WTC11 (cell line): ENCODE results near the gene IBSP. TPM values are rescaled to one million over a fixed set of nuclear protein-coding genes. Genes with fewer than 3 reads are reported as not detected.

Source experiments
- ATAC-seq: fragments of 200-7000 bp; cut with Tn5 transposase; 2 replicates; pipeline ENCODE4 v1.10.0; 2021; ENCODE audit warnings: mild to moderate bottlenecking, moderate library complexity
- CTCF ChIA-PET: fragments of 300-600 bp; sonication (Branson Sonifier 250); formaldehyde crosslinking; loops from one replicate; lab custom pipeline; 2021; ENCODE audit warnings: antibody characterized with exemption; lab: Charles Lee
- POLR2A ChIA-PET: fragments of 350-600 bp; sonication (Branson Sonifier 250); formaldehyde crosslinking; loops from one replicate; lab custom pipeline; 2021; ENCODE audit warnings: antibody characterized with exemption; lab: Charles Lee
- DNase-seq: peaks from one replicate; pipeline ENCODE4 v3.0.0; 2021; ENCODE audit warnings: low spot score
- H3K27ac Mint-ChIP-seq: 2 replicates; pipeline ENCODE4 v1.8.0; 2021; ENCODE audit warnings: mixed read lengths
- H3K27me3 Mint-ChIP-seq: 2 replicates; pipeline ENCODE4 v1.8.0; 2021; ENCODE audit warnings: low read depth, mild to moderate bottlenecking, moderate library complexity, mixed read lengths
- H3K36me3 Mint-ChIP-seq: 2 replicates; pipeline ENCODE4 v1.8.0; 2021; ENCODE audit warnings: mixed read lengths
- H3K4me1 Mint-ChIP-seq: 2 replicates; pipeline ENCODE4 v1.8.0; 2022; ENCODE audit warnings: mixed read lengths
- H3K4me3 Mint-ChIP-seq: 2 replicates; pipeline ENCODE4 v1.8.0; 2021; ENCODE audit warnings: mild to moderate bottlenecking, moderate library complexity, mixed read lengths
- H3K9me3 Mint-ChIP-seq: 2 replicates; pipeline ENCODE4 v1.8.0; 2021; ENCODE audit warnings: mixed read lengths
- AR ChIP-seq: fragments of 250-450 bp; sonication (Bioruptor Pico); IDR thresholded peaks from 2 replicates; pipeline ENCODE4 v1.9.0; 2021; ENCODE audit warnings: mild to moderate bottlenecking
- ATF3 ChIP-seq: sonication (generic); formaldehyde crosslinking; conservative IDR thresholded peaks from 2 replicates; pipeline ENCODE4 v1.8.1; 2022; ENCODE audit warnings: mild to moderate bottlenecking, missing genetic modification reagents
- CREB1 ChIP-seq: sonication (generic); formaldehyde crosslinking; IDR thresholded peaks from 2 replicates; pipeline ENCODE4 v1.8.0; 2023; ENCODE audit warnings: mild to moderate bottlenecking, missing genetic modification reagents
- ESRRA ChIP-seq: sonication (generic); formaldehyde crosslinking; IDR thresholded peaks from 2 replicates; pipeline ENCODE4 v1.8.1; 2022; ENCODE audit warnings: mild to moderate bottlenecking, missing genetic modification reagents, borderline replicate concordance
- FOXK1 ChIP-seq: sonication (generic); formaldehyde crosslinking; IDR thresholded peaks from 2 replicates; pipeline ENCODE4 v1.8.0; 2022; ENCODE audit warnings: mild to moderate bottlenecking, moderate library complexity, missing genetic modification reagents
- FOXP1 ChIP-seq: sonication (generic); formaldehyde crosslinking; IDR thresholded peaks from 2 replicates; pipeline ENCODE4 v1.8.0; 2022; ENCODE audit warnings: missing genetic modification reagents, mild to moderate bottlenecking, moderate library complexity, borderline replicate concordance
- IRF1 ChIP-seq: sonication (generic); formaldehyde crosslinking; IDR thresholded peaks from 2 replicates; pipeline ENCODE4 v1.8.0; 2023; ENCODE audit warnings: missing genetic modification reagents
- JUN ChIP-seq: sonication (generic); formaldehyde crosslinking; IDR thresholded peaks from 2 replicates; pipeline ENCODE4 v1.8.0; 2023; ENCODE audit warnings: mild to moderate bottlenecking, missing genetic modification reagents
- NR2C2 ChIP-seq: sonication (generic); formaldehyde crosslinking; IDR thresholded peaks from 2 replicates; pipeline ENCODE4 v1.8.0; 2022; ENCODE audit warnings: mild to moderate bottlenecking, missing genetic modification reagents
- NR3C1 ChIP-seq: sonication (generic); formaldehyde crosslinking; conservative IDR thresholded peaks from 2 replicates; pipeline ENCODE4 v1.8.1; 2023; ENCODE audit warnings: low read depth, mild to moderate bottlenecking, missing genetic modification reagents
- PRDM15 ChIP-seq: sonication (generic); formaldehyde crosslinking; IDR thresholded peaks from 2 replicates; pipeline ENCODE4 v1.8.0; 2022; ENCODE audit warnings: missing genetic modification reagents
- SMAD3 ChIP-seq: sonication (generic); formaldehyde crosslinking; IDR thresholded peaks from 2 replicates; pipeline ENCODE4 v1.8.0; 2022; ENCODE audit warnings: missing genetic modification reagents, mild to moderate bottlenecking, borderline replicate concordance
- SP1 ChIP-seq: sonication (generic); formaldehyde crosslinking; conservative IDR thresholded peaks from 2 replicates; pipeline ENCODE4 v1.8.1; 2022; ENCODE audit warnings: missing genetic modification reagents
- ZNF396 ChIP-seq: fragments of 250-450 bp; sonication (Bioruptor Pico); IDR thresholded peaks from 2 replicates; pipeline ENCODE4 v1.8.0; 2021; ENCODE audit warnings: mild to moderate bottlenecking, moderate library complexity, borderline replicate concordance
- ZNF671 ChIP-seq: fragments of 250-450 bp; sonication (Bioruptor Pico); IDR thresholded peaks from 2 replicates; pipeline ENCODE4 v1.8.0; 2021; ENCODE audit warnings: mild to moderate bottlenecking
- total RNA-seq: library from RNA; stranded (reverse); gene quantifications from 3 replicates; pipeline ENCODE4 v1.2.3, GENCODE V29; 2021
- TF ChIP-seq, protein P1 (sequence below): sonication (generic); formaldehyde crosslinking; IDR thresholded peaks from 2 replicates; pipeline ENCODE4 v1.8.0; 2022; ENCODE audit warnings: mild to moderate bottlenecking, missing genetic modification reagents
- TF ChIP-seq, protein P2 (sequence below): sonication (generic); formaldehyde crosslinking; IDR thresholded peaks from 2 replicates; pipeline ENCODE4 v1.8.1; 2023; ENCODE audit warnings: mild to moderate bottlenecking, missing genetic modification reagents

Gene IBSP
- total RNA-seq, 1 experiment from 2014 or later = not detected

DNA sequence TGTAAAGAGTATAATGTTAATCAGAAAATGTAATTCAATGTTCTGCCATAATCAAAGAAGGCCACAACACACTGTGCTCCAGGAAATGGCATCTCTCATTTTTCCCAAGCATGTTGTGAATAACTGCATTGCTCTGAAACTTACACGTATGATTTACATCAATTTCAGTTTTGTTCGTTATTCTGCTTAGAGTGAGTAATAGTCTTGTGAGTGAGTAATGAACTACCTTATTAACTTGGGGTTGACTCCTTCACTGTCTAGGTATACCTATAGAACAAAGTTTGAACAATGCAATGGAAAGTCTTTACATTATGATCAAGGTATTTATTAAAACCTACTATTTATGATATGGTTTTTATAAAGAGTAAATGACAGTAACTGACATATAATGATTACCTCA, 17.8 kb upstream of the IBSP start (continued):
- TF ChIP-seq ZNF396 (CRISPR knock-in tag) = no peak
- no peak for TF ChIP-seq ZNF671
- no peak for TF ChIP-seq IRF1 (CRISPR knock-in tag)
- TF ChIP-seq, protein P1, sequence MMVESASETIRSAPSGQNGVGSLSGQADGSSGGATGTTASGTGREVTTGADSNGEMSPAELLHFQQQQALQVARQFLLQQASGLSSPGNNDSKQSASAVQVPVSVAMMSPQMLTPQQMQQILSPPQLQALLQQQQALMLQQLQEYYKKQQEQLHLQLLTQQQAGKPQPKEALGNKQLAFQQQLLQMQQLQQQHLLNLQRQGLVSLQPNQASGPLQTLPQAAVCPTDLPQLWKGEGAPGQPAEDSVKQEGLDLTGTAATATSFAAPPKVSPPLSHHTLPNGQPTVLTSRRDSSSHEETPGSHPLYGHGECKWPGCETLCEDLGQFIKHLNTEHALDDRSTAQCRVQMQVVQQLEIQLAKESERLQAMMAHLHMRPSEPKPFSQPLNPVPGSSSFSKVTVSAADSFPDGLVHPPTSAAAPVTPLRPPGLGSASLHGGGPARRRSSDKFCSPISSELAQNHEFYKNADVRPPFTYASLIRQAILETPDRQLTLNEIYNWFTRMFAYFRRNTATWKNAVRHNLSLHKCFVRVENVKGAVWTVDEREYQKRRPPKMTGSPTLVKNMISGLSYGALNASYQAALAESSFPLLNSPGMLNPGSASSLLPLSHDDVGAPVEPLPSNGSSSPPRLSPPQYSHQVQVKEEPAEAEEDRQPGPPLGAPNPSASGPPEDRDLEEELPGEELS = no peak
- no peak for TF ChIP-seq SP1 (CRISPR knock-in tag)
- no peak for TF ChIP-seq CREB1 (CRISPR knock-in tag)
- no peak for TF ChIP-seq ESRRA
- no peak for TF ChIP-seq PRDM15 (CRISPR knock-in tag)
- TF ChIP-seq, all 79 proteins: peak for 0

- H3K36me3 Mint-ChIP-seq = no peaks in the 10 kb centered on the region
- no peak overlapping the region for H3K4me3 Mint-ChIP-seq
- H3K27ac Mint-ChIP-seq = no peak overlapping the region
- TF ChIP-seq FOXK1 (CRISPR knock-in tag) (no peak), ESRRA (no peak), SMAD3 (CRISPR knock-in tag) (no peak), JUN (CRISPR knock-in tag) (no peak)
- H3K9me3 Mint-ChIP-seq = no peaks in the 10 kb centered on the region
- ChIA-PET CTCF (no interaction called here), POLR2A (no interaction called here)
- no peaks in the 10 kb centered on the region for H3K4me1 Mint-ChIP-seq
- H3K27me3 Mint-ChIP-seq = no peaks in the 10 kb centered on the region
- ATAC-seq (no peak), DNase-seq (no peak)
These were observed 15.6 kb upstream of the IBSP start for GRCh38 chr4:87783781-87784180.

DNA sequence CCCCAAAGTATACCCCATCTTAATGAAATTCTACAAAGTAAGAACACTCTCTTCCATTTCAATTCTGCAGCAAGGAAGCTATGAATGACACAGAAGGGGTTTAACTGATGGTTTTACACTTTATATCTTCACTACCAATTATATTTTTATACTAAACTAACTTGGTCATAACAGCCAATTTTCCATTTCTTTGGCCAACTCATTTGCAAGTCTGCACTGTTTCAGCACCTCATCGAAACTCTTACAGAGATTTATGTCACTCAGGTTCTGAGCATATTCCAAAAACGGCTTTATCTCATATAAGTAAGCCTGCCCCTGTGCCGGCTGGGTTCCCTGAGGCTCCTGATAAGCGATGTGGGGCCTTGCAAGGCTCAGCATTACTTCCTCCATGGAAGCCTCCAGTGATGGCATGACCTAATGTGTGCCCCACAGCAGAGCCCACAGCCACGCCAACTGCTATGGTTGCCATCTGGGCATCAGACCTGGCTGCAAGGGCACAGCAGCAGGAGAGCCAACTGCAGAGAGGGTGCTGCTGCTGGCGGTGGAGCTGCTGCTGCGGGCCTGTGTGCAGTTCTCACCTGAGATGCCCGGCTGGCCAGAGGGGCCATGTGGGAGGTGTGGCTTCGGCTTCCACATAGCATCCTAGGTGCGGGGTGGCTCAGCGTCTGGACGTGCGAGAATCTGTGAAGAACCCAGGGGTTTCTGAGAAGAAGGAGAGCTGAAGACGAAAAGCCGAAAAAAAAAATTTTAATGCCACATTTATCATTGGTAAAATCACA, 13.4 kb upstream of the IBSP start:
- no peaks in the 10 kb centered on the region for H3K4me1 Mint-ChIP-seq
- H3K27ac Mint-ChIP-seq = no peak overlapping the region

More for the DNA sequence above, 13.4 kb upstream of the IBSP start:
- Mint-ChIP-seq H3K27me3 (no peaks in the 10 kb centered on the region), H3K36me3 (no peaks in the 10 kb centered on the region), H3K9me3 (no peaks in the 10 kb centered on the region), H3K4me3 (no peak overlapping the region)
- no peak for TF ChIP-seq NR2C2 (CRISPR knock-in tag)
- TF ChIP-seq AR (CRISPR knock-in tag) = no peak
- TF ChIP-seq FOXP1 (CRISPR knock-in tag) = no peak
- TF ChIP-seq, protein P2, sequence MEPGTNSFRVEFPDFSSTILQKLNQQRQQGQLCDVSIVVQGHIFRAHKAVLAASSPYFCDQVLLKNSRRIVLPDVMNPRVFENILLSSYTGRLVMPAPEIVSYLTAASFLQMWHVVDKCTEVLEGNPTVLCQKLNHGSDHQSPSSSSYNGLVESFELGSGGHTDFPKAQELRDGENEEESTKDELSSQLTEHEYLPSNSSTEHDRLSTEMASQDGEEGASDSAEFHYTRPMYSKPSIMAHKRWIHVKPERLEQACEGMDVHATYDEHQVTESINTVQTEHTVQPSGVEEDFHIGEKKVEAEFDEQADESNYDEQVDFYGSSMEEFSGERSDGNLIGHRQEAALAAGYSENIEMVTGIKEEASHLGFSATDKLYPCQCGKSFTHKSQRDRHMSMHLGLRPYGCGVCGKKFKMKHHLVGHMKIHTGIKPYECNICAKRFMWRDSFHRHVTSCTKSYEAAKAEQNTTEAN (CRISPR knock-in tag) = no peak
- no peak for TF ChIP-seq ESRRA
- TF ChIP-seq ATF3 (CRISPR knock-in tag) = no peak
- no peak for TF ChIP-seq NR3C1 (CRISPR knock-in tag)
- CTCF ChIA-PET = no interaction called here
- DNase-seq = no peak
- ATAC-seq = no peak
- POLR2A ChIA-PET = no interaction called here
